Neural progenitor cell (in vitro differentiated cells): Measurements from ENCODE around the gene HES5. TPM values are rescaled to one million over a fixed set of nuclear protein-coding genes. Genes with fewer than 3 reads are reported as not detected.

Experiments
- DNase-seq: peaks from one replicate; pipeline ENCODE4 v3.0.0-alpha.2; 2016; ENCODE audit warnings: low spot score
- H2AFZ ChIP-seq: fragments of 200-600 bp; sonication (generic); replicated peaks from 2 replicates; pipeline ENCODE4 v1.6.1; 2016; ENCODE audit warnings: antibody characterized with exemption
- H3F3A ChIP-seq: fragments of 200-600 bp; sonication (generic); 2 replicates; pipeline ENCODE4 v1.6.1; 2016; ENCODE audit warnings: antibody characterized with exemption, low read depth
- H3K27ac ChIP-seq: fragments of 200-600 bp; sonication (generic); 2 replicates; pipeline ENCODE4 v1.5.1; 2016; ENCODE audit warnings: mild to moderate bottlenecking
- H3K27me3 ChIP-seq: fragments of 200-600 bp; sonication (generic); 2 replicates; pipeline ENCODE4 v1.6.1; 2016; ENCODE audit warnings: mild to moderate bottlenecking, moderate library complexity
- H3K36me3 ChIP-seq: fragments of 200-600 bp; sonication (generic); 2 replicates; pipeline ENCODE4 v1.5.1; 2016
- H3K4me1 ChIP-seq: fragments of 200-600 bp; sonication (generic); 2 replicates; pipeline ENCODE4 v1.6.1; 2016; ENCODE audit warnings: mixed run types
- H3K4me2 ChIP-seq: fragments of 200-600 bp; sonication (generic); 2 replicates; pipeline ENCODE4 v1.6.1; 2016
- H3K4me3 ChIP-seq: fragments of 200-600 bp; sonication (generic); 2 replicates; pipeline ENCODE4 v1.5.1; 2016
- H3K79me2 ChIP-seq: fragments of 200-600 bp; sonication (generic); 2 replicates; pipeline ENCODE4 v1.6.1; 2016; ENCODE audit warnings: low read depth
- H3K9ac ChIP-seq: fragments of 200-600 bp; sonication (generic); 2 replicates; pipeline ENCODE4 v1.6.1; 2016
- H3K9me3 ChIP-seq: fragments of 200-600 bp; sonication (generic); 2 replicates; pipeline ENCODE4 v1.5.1; 2016; ENCODE audit warnings: low read depth
- H4K20me1 ChIP-seq: fragments of 200-600 bp; sonication (generic); 2 replicates; pipeline ENCODE4 v1.6.1; 2016; ENCODE audit warnings: low read depth
- H3K27ac Mint-ChIP-seq: 3 replicates; pipeline ENCODE4 v1.8.0; 2021; ENCODE audit warnings: mixed read lengths
- H3K27me3 Mint-ChIP-seq: 2 replicates; pipeline ENCODE4 v1.8.0; 2022; ENCODE audit warnings: low read depth, mild to moderate bottlenecking, inconsistent platforms, moderate library complexity, mixed read lengths; ENCODE audit not compliant: insufficient read depth
- H3K36me3 Mint-ChIP-seq: 3 replicates; pipeline ENCODE4 v1.8.0; 2021; ENCODE audit warnings: mixed read lengths
- H3K4me1 Mint-ChIP-seq: 3 replicates; pipeline ENCODE4 v1.8.0; 2021; ENCODE audit warnings: mixed read lengths
- H3K4me3 Mint-ChIP-seq: 3 replicates; pipeline ENCODE4 v1.8.0; 2021; ENCODE audit warnings: mild to moderate bottlenecking, moderate library complexity, mixed read lengths
- H3K9me3 Mint-ChIP-seq: 3 replicates; pipeline ENCODE4 v1.8.0; 2020; ENCODE audit warnings: mixed read lengths
- CTCF ChIP-seq: fragments of 200-600 bp; sonication (generic); IDR thresholded peaks from 2 replicates; pipeline ENCODE4 v1.5.1; 2017; ENCODE audit warnings: antibody characterized with exemption, mild to moderate bottlenecking
- EZH2 ChIP-seq: fragments of 200-600 bp; sonication (generic); IDR thresholded peaks from 2 replicates; pipeline ENCODE4 v1.6.1; 2017; ENCODE audit warnings: antibody characterized with exemption, mild to moderate bottlenecking, moderate library complexity
- EZH2phosphoT487 ChIP-seq: fragments of 200-600 bp; sonication (generic); IDR thresholded peaks from 2 replicates; pipeline ENCODE4 v1.6.1; 2017; ENCODE audit warnings: antibody characterized with exemption
- total RNA-seq: library from RNA; depleted of rRNA; stranded (reverse); fragments of >200 nt; gene quantifications from 2 replicates; pipeline ENCODE4 v1.2.3, GENCODE V29; 2015; ENCODE audit warnings: low replicate concordance

The HES5 gene
- total RNA-seq, 1 donor from 2014 or later = 6.4 TPM

GRCh38 chr1:2528966-2529783 is 888 bp downstream of the HES5 start:
- Histone ChIP-seq H3K27ac (no peak overlapping the region), H3K36me3 (no peaks in the 10 kb centered on the region), H2AFZ (no peak overlapping the region), H3K9ac (peak overlapping the region; percentile 40), H3F3A (peaks cover 23% of the 10 kb centered on the region), H3K27me3 (peaks cover 77% of the 10 kb centered on the region), H3K4me2 (peak overlapping the region; percentile 88), H3K4me3 (peak overlapping the region; percentile 62), H3K4me1 (peaks cover 59% of the 10 kb centered on the region), H3K79me2 (peaks cover 19% of the 10 kb centered on the region), H4K20me1 (peaks cover 48% of the 10 kb centered on the region), H3K9me3 (no peaks in the 10 kb centered on the region)
- TF ChIP-seq EZH2 = peak; percentile 68
- TF ChIP-seq EZH2phosphoT487 = peak; percentile 67
- no peak for TF ChIP-seq CTCF
- no peak overlapping the region for H3K27ac Mint-ChIP-seq
- peaks cover 22% of the 10 kb centered on the region for H3K27me3 Mint-ChIP-seq
- peaks cover 56% of the 10 kb centered on the region for H3K4me1 Mint-ChIP-seq
- no peaks in the 10 kb centered on the region for H3K36me3 Mint-ChIP-seq
- no peaks in the 10 kb centered on the region for H3K9me3 Mint-ChIP-seq
- peak overlapping the region; percentile 96 for H3K4me3 Mint-ChIP-seq
- peak; percentile 76 for DNase-seq

GRCh38 chr1:2528611-2528965 is 1.5 kb downstream of the HES5 start:
- peaks cover 23% of the 10 kb centered on the region for H3F3A ChIP-seq
- Mint-ChIP-seq H3K27me3 (peaks cover 19% of the 10 kb centered on the region), H3K27ac (no peak overlapping the region), H3K4me3 (peak overlapping the region; percentile 96), H3K4me1 (peaks cover 54% of the 10 kb centered on the region), H3K9me3 (no peaks in the 10 kb centered on the region), H3K36me3 (no peaks in the 10 kb centered on the region)
- H4K20me1 ChIP-seq = peaks cover 54% of the 10 kb centered on the region
- H3K4me2 ChIP-seq = peak overlapping the region; percentile 81
- H3K36me3 ChIP-seq = no peaks in the 10 kb centered on the region
- no peak overlapping the region for H3K27ac ChIP-seq
- H3K4me3 ChIP-seq = peak overlapping the region; percentile 62
- no peaks in the 10 kb centered on the region for H3K9me3 ChIP-seq
- H3K27me3 ChIP-seq = peaks cover 71% of the 10 kb centered on the region
- H3K9ac ChIP-seq = no peak overlapping the region
- H3K79me2 ChIP-seq = peaks cover 24% of the 10 kb centered on the region
- no peak for DNase-seq
- no peak overlapping the region for H2AFZ ChIP-seq
- H3K4me1 ChIP-seq = peaks cover 54% of the 10 kb centered on the region
- TF ChIP-seq EZH2phosphoT487 (no peak), CTCF (no peak), EZH2 (peak; percentile 38)

GRCh38 chr1:2528016-2528415 is 2.0 kb downstream of the HES5 start:
- H3K9me3 ChIP-seq = no peaks in the 10 kb centered on the region
- H3K9me3 Mint-ChIP-seq = no peaks in the 10 kb centered on the region
- peak overlapping the region; percentile 81 for H3K4me2 ChIP-seq
- no peak overlapping the region for H3K9ac ChIP-seq
- peaks cover 60% of the 10 kb centered on the region for H4K20me1 ChIP-seq
- no peaks in the 10 kb centered on the region for H3K36me3 Mint-ChIP-seq
- H3K4me1 Mint-ChIP-seq = peaks cover 49% of the 10 kb centered on the region
- H3F3A ChIP-seq = peaks cover 23% of the 10 kb centered on the region
- no peak overlapping the region for H3K4me3 ChIP-seq
- DNase-seq = no peak
- H3K27ac Mint-ChIP-seq = no peak overlapping the region
- no peak overlapping the region for H3K27ac ChIP-seq
- peaks cover 65% of the 10 kb centered on the region for H3K27me3 ChIP-seq
- peaks cover 48% of the 10 kb centered on the region for H3K4me1 ChIP-seq
- H3K27me3 Mint-ChIP-seq = peaks cover 15% of the 10 kb centered on the region
- peaks cover 30% of the 10 kb centered on the region for H3K79me2 ChIP-seq
- H2AFZ ChIP-seq = no peak overlapping the region
- no peaks in the 10 kb centered on the region for H3K36me3 ChIP-seq
- H3K4me3 Mint-ChIP-seq = peak overlapping the region; percentile 96
- TF ChIP-seq CTCF = no peak
- TF ChIP-seq EZH2 = no peak
- no peak for TF ChIP-seq EZH2phosphoT487
